ENCODE data around the gene SART3. TPM values are rescaled to one million over a fixed set of nuclear protein-coding genes. Genes with fewer than 3 reads are reported as not detected.
A peak's percentile ranks its signal among the peaks of the same experiment; 100 is the strongest.

The SART3 gene
- total and polyA plus RNA-seq, 10 of the 15 experiments (the other 5 are each of a cell fraction or from before 2014, with no cell fraction given) = 8.8 to 179 (median 54.9) TPM

GRCh38 chr12:108511633-108512540 is 49.1 kb downstream of the SART3 start (continued):
- TF ChIP-seq SIN3A (IDR thresholded peaks at IDR 0.05; ENCODE audit: low read depth, low read length) (no peak), GABPA (IDR thresholded peaks at IDR 0.05; ENCODE audit: low read depth) (no peak), HDAC2 (IDR thresholded peaks at IDR 0.05) (no peak), CREM (IDR thresholded peaks at IDR 0.05; ENCODE audit: low read depth) (peak; percentile 49; the same call in 1 of the 2 replicates), TCF7 (IDR thresholded peaks at IDR 0.05; ENCODE audit: borderline replicate concordance) (no peak; the same call in 1 of the 2 replicates), BACH1 (IDR thresholded peaks at IDR 0.05; ENCODE audit: borderline replicate concordance) (no peak), CUX1 (IDR thresholded peaks at IDR 0.05; ENCODE audit: insufficient replicate concordance, low read depth, low read length) (no peak), NBN (IDR thresholded peaks at IDR 0.05) (0 out of 2 replicates have a peak, but pooled peaks have one; percentile 63), ZNF207 (IDR thresholded peaks at IDR 0.05; ENCODE audit: borderline replicate concordance) (peak; percentile 36; the same call in 1 of the 2 replicates), NFIC (IDR thresholded peaks at IDR 0.05; ENCODE audit: low read depth, low read length) (no peak), NRF1 (conservative IDR thresholded peaks at IDR 0.05; ENCODE audit: low read depth, low read length) (no peak), STAT1 (conservative IDR thresholded peaks at IDR 0.05) (0 out of 2 replicates have a peak, but pooled peaks have one; percentile 10), PAX5 (IDR thresholded peaks at IDR 0.05; ENCODE audit: borderline replicate concordance, low read depth, low read length) (no peak), CBFB (IDR thresholded peaks at IDR 0.05; ENCODE audit: low read depth) (no peak), E2F4 (IDR thresholded peaks at IDR 0.05; ENCODE audit: low read depth, low read length) (no peak), RFX5 (IDR thresholded peaks at IDR 0.05; ENCODE audit: low read depth, low read length) (no peak), BHLHE40 (IDR thresholded peaks at IDR 0.05; ENCODE audit: borderline replicate concordance in 1 of 2, low read depth in 2 of 2, low read length in 1 of 2) (no peak), NR2C1 (IDR thresholded peaks at IDR 0.05) (no peak), ZZZ3 (IDR thresholded peaks at IDR 0.05; ENCODE audit: control insufficient read depth, insufficient read length, low read depth) (no peak), PBX3 (IDR thresholded peaks at IDR 0.05; ENCODE audit: insufficient replicate concordance, low read depth, low read length) (peak; percentile 10), ATF7 (IDR thresholded peaks at IDR 0.05; ENCODE audit: low read depth) (peak; percentile 73), BRCA1 (IDR thresholded peaks at IDR 0.05; ENCODE audit: low read depth, low read length) (no peak), MXI1 (IDR thresholded peaks at IDR 0.05; ENCODE audit: low read depth, low read length) (no peak), EED (IDR thresholded peaks at IDR 0.05; ENCODE audit: low read depth) (no peak), POLR2AphosphoS2 (IDR thresholded peaks at IDR 0.05; ENCODE audit: low read depth, low read length) (no peak)

All from GM12878 (cell line).